ENCODE results near the gene TEFM.
"Not testable (repeated sequence)": the region's sequence is repeated elsewhere in the genome, so short reads cannot be mapped to it uniquely, and the experiment has no call there.

Gene TEFM

GRCh38 chr17:30947796-30948195 is 41.8 kb upstream of the TEFM start:
- no peak for TF ChIP-seq CTCF (IDR thresholded peaks at IDR 0.05; ENCODE audit: insufficient read depth, low read length, missing control alignments)
- ChIA-PET CTCF (no interaction called here), POLR2A (no interaction called here)
- no peak for DNase-seq (ENCODE audit: low read depth, low spot score)
- H3K4me3 ChIP-seq (ENCODE audit: low read depth, low read length) = no peak overlapping the region

- DNase-seq (ENCODE audit: low read depth, low spot score) = no peak
- TF ChIP-seq CTCF (IDR thresholded peaks at IDR 0.05; ENCODE audit: insufficient read depth, low read length, missing control alignments) = peak; percentile 5
- ChIA-PET POLR2A (no interaction called here), CTCF (no interaction called here)
- no peak overlapping the region for H3K4me3 ChIP-seq (ENCODE audit: low read depth, low read length)
Observed at GRCh38 chr17:30942308-30943079, 36.5 kb upstream of the TEFM start.

GRCh38 chr17:30939051-30939689 is 33.1 kb upstream of the TEFM start:
- POLR2A ChIA-PET = no interaction called here
- TF ChIP-seq CTCF (IDR thresholded peaks at IDR 0.05; ENCODE audit: insufficient read depth, low read length, missing control alignments) = no peak
- DNase-seq (ENCODE audit: low read depth, low spot score) = no peak
- no peak overlapping the region for H3K4me3 ChIP-seq (ENCODE audit: low read depth, low read length)
- CTCF ChIA-PET = interaction anchor here (0.8 kb wide), 1 partner anchor 9 kb away, joined by 4 read pairs; no protein-coding TSS in a partner anchor

- TF ChIP-seq CTCF (IDR thresholded peaks at IDR 0.05; ENCODE audit: insufficient read depth, low read length, missing control alignments) = no peak
- H3K4me3 ChIP-seq (ENCODE audit: low read depth, low read length) = no peak overlapping the region
- DNase-seq (ENCODE audit: low read depth, low spot score) = no peak
- ChIA-PET CTCF (no interaction called here), POLR2A (interaction anchor here (0.5 kb wide), 1 partner anchor 676 kb away, joined by 3 read pairs; no protein-coding TSS in a partner anchor)
Observed at GRCh38 chr17:30933966-30934365, 27.9 kb upstream of the TEFM start.

- H3K4me3 ChIP-seq (ENCODE audit: low read depth, low read length); POLR2A ChIA-PET; DNase-seq (ENCODE audit: low read depth, low spot score): not testable (repeated sequence)
- CTCF ChIA-PET = interaction anchor here (0.7 to 1.1 kb wide), 2 partner anchors 9 to 23 kb away, joined by 3 read pairs; no protein-coding TSS in a partner anchor
Observed at GRCh38 chr17:30931582-30931981, 25.5 kb upstream of the TEFM start.

- POLR2A ChIA-PET = no interaction called here
- DNase-seq (ENCODE audit: low read depth, low spot score) = no peak
- CTCF ChIA-PET = interaction anchor here (1.3 kb wide), 1 partner anchor 9 kb away, joined by 4 read pairs; no protein-coding TSS in a partner anchor
- no peak overlapping the region for H3K4me3 ChIP-seq (ENCODE audit: low read depth, low read length)
- TF ChIP-seq CTCF (IDR thresholded peaks at IDR 0.05; ENCODE audit: insufficient read depth, low read length, missing control alignments) = no peak
Observed at GRCh38 chr17:30930495-30930894, 24.5 kb upstream of the TEFM start.

- CTCF ChIA-PET = interaction anchor here (1.3 kb wide), 1 partner anchor 10 kb away, joined by 4 read pairs; no protein-coding TSS in a partner anchor
- H3K4me3 ChIP-seq (ENCODE audit: low read depth, low read length); POLR2A ChIA-PET; DNase-seq (ENCODE audit: low read depth, low spot score): not testable (repeated sequence)
Observed at GRCh38 chr17:30929861-30930260, 23.8 kb upstream of the TEFM start.

All from AG04449 (cell line).